Stimulated activated CD4-positive, alpha-beta T cell treated with anti-CD3 and anti-CD28 coated beads, Interleukin-15, amount 100 ng/mL, for 48 hours (primary cell): ENCODE results near the gene CDKN2AIP.
A peak's percentile ranks its signal among the peaks of the same experiment; 100 is the strongest.
"Not testable (repeated sequence)": the region's sequence is repeated elsewhere in the genome, so short reads cannot be mapped to it uniquely, and the experiment has no call there.

Experiments used
- DNase-seq, 2 donors: peaks; one replicate each; pipeline ENCODE4 v3.0.0-alpha.2; 2020; ENCODE audit warnings: low read depth in 2 of 2

CDKN2AIP gene

GRCh38 chr4:183413234-183414200 lies 30.9 kb upstream of the CDKN2AIP start:
- no peak for DNase-seq

- no peak for DNase-seq
Observed at GRCh38 chr4:183416879-183417755, 27.3 kb upstream of the CDKN2AIP start.

- DNase-seq: no peak
Observed at GRCh38 chr4:183422962-183423631, 21.3 kb upstream of the CDKN2AIP start.

- no peak for DNase-seq
Observed at GRCh38 chr4:183424109-183424744, 20.2 kb upstream of the CDKN2AIP start.

- DNase-seq: no peak
Observed at GRCh38 chr4:183426507-183426906, 17.9 kb upstream of the CDKN2AIP start.

- DNase-seq: no peak
Observed at GRCh38 chr4:183429489-183429888, 14.9 kb upstream of the CDKN2AIP start.

- DNase-seq: no peak
Observed at GRCh38 chr4:183430317-183430993, 14.0 kb upstream of the CDKN2AIP start.

- no peak for DNase-seq
Observed at GRCh38 chr4:183430994-183431347, 13.5 kb upstream of the CDKN2AIP start.

GRCh38 chr4:183431614-183432013 lies 12.8 kb upstream of the CDKN2AIP start:
- no peak for DNase-seq

GRCh38 chr4:183433183-183433582 lies 11.3 kb upstream of the CDKN2AIP start:
- DNase-seq: not testable (repeated sequence)

- no peak for DNase-seq
Observed at GRCh38 chr4:183434264-183434663, 10.2 kb upstream of the CDKN2AIP start.

- no peak for DNase-seq
Observed at GRCh38 chr4:183434666-183435190, 9.7 kb upstream of the CDKN2AIP start.

- no peak for DNase-seq
Observed at GRCh38 chr4:183435803-183436202, 8.6 kb upstream of the CDKN2AIP start.

- no peak for DNase-seq
Observed at GRCh38 chr4:183436417-183436816, 8.0 kb upstream of the CDKN2AIP start.

GRCh38 chr4:183437452-183437851 lies 7.0 kb upstream of the CDKN2AIP start:
- DNase-seq: no peak

GRCh38 chr4:183438458-183439113 lies 5.8 kb upstream of the CDKN2AIP start:
- DNase-seq: no peak

GRCh38 chr4:183441276-183441675 lies 3.2 kb upstream of the CDKN2AIP start:
- no peak for DNase-seq

- DNase-seq: peak; percentile 22 to 27
Observed at GRCh38 chr4:183443655-183444213, 702 bp upstream of the CDKN2AIP start.

- no peak for DNase-seq
Observed at GRCh38 chr4:183445097-183445428, 627 bp downstream of the CDKN2AIP start.

GRCh38 chr4:183447646-183448045 lies 3.2 kb downstream of the CDKN2AIP start:
- DNase-seq: no peak
